Gastroesophageal sphincter (tissue), 4 donors: ENCODE measurements around the gene SLC28A2. TPM values are rescaled to one million over a fixed set of nuclear protein-coding genes. Genes with fewer than 3 reads are reported as not detected.

ENCODE experiments used
- ATAC-seq: fragments of 150-250 bp; one replicate; pipeline ENCODE4 v1.9.1; 2016; ENCODE audit warnings: mild to moderate bottlenecking, moderate library complexity
- H3K27ac ChIP-seq, 4 donors: fragments of 200-600 bp; sonication (generic) in 3 of 4; 1 replicate in 3 of 4; 2 replicates in 1 of 4; pipeline ENCODE4 v1.5.1; 2016 to 2019
- H3K27me3 ChIP-seq: fragments of 200-600 bp; sonication (generic); one replicate; pipeline ENCODE4 v1.5.1; 2019
- H3K36me3 ChIP-seq, 2 donors: fragments of 200-600 bp; sonication (generic); one replicate each; pipeline ENCODE4 v1.5.1; 2019; ENCODE audit warnings: control low read depth in 1 of 2
- H3K4me1 ChIP-seq, 3 donors: fragments of 200-600 bp; sonication (generic); 1 replicate in 2 of 3; 2 replicates in 1 of 3; pipeline ENCODE4 v1.5.1; 2016 to 2019; ENCODE audit warnings: control low read depth in 2 of 3
- H3K4me3 ChIP-seq, 2 donors: fragments of 200-600 bp; sonication (generic); one replicate each; pipeline ENCODE4 v1.5.1; 2019; ENCODE audit warnings: mild to moderate bottlenecking in 1 of 2, moderate library complexity in 1 of 2
- H3K9me3 ChIP-seq, 3 donors: fragments of 200-600 bp; sonication (generic); one replicate each; pipeline ENCODE4 v1.5.1; 2017 to 2019; ENCODE audit warnings: control low read depth in 2 of 3
- CTCF ChIP-seq, 4 experiments: fragments of 200-600 bp in 2 of 4; fragments of 450-650 bp in 2 of 4; sonication (generic) in 1 of 4; IDR thresholded peaks; one replicate each; pipeline ENCODE4 v1.5.1; 2017 to 2019; ENCODE audit warnings: antibody characterized with exemption in 4 of 4, mild to moderate bottlenecking in 2 of 4, moderate library complexity in 2 of 4
- EP300 ChIP-seq: sonication (generic); formaldehyde crosslinking; IDR thresholded peaks from one replicate; pipeline ENCODE4 v1.6.1; 2017; ENCODE audit warnings: antibody characterized with exemption, mild to moderate bottlenecking
- POLR2A ChIP-seq, 2 donors: fragments of 450-650 bp; IDR thresholded peaks; one replicate each; pipeline ENCODE4 v1.6.1; 2017; ENCODE audit warnings: antibody characterized with exemption in 2 of 2, mild to moderate bottlenecking in 2 of 2, moderate library complexity in 1 of 2
- POLR2AphosphoS5 ChIP-seq: sonication (generic); formaldehyde crosslinking; IDR thresholded peaks from one replicate; pipeline ENCODE4 v1.6.1; 2017; ENCODE audit warnings: antibody characterized with exemption
- WGBS, 2 donors: methylation state at CpG; one replicate each; pipeline ENCODE4 v1.1.5; 2018; ENCODE audit warnings: low coverage in 1 of 2; 5-methylcytosine and 5-hydroxymethylcytosine counted together
- total RNA-seq, 4 donors: library from RNA; depleted of rRNA; stranded (reverse); fragments of >200 nt; gene quantifications; one replicate each; pipeline ENCODE4 v1.1.0, GENCODE V29; 2016

SLC28A2 gene
- total RNA-seq, 4 donors from 2014 or later: not detected

- Histone ChIP-seq H3K27me3 (no peaks in the 10 kb centered on the region), H3K4me3 (no peak overlapping the region), H3K4me1 (no peaks in the 10 kb centered on the region), H3K36me3 (no peaks in the 10 kb centered on the region), H3K9me3 (no peaks in the 10 kb centered on the region), H3K27ac (no peak overlapping the region)
- WGBS, 2 donors: 55 to 83% methylated on average over 4 of the region's 4 CpGs
- no peak for TF ChIP-seq EP300
- TF ChIP-seq CTCF (IDR thresholded peaks at IDR 0.05): no peak
- no peak for TF ChIP-seq POLR2A (IDR thresholded peaks at IDR 0.05)
- TF ChIP-seq POLR2AphosphoS5: no peak
- ATAC-seq: no peak
Observed at GRCh38 chr15:45262906-45263461, 10.9 kb downstream of the SLC28A2 start.

- no peaks in the 10 kb centered on the region for H3K36me3 ChIP-seq
- 89 to 100% methylated on average over 1 of the region's 2 CpGs for WGBS, 2 donors
- no peaks in the 10 kb centered on the region for H3K9me3 ChIP-seq
- H3K27ac ChIP-seq: no peak overlapping the region
- no peaks in the 10 kb centered on the region for H3K4me1 ChIP-seq
- TF ChIP-seq CTCF (IDR thresholded peaks at IDR 0.05): no peak
- TF ChIP-seq POLR2AphosphoS5: no peak
- TF ChIP-seq EP300: no peak
- TF ChIP-seq POLR2A (IDR thresholded peaks at IDR 0.05): no peak
- no peaks in the 10 kb centered on the region for H3K27me3 ChIP-seq
- H3K4me3 ChIP-seq: no peak overlapping the region
- ATAC-seq: no peak
Observed at GRCh38 chr15:45263854-45264253, 11.8 kb downstream of the SLC28A2 start.

GRCh38 chr15:45265506-45265905, 13.5 kb downstream of the SLC28A2 start:
- WGBS, 2 donors: 81 to 93% methylated on average over 3 of the region's 3 CpGs
- Histone ChIP-seq H3K9me3 (no peaks in the 10 kb centered on the region), H3K36me3 (no peaks in the 10 kb centered on the region), H3K4me1 (no peaks in the 10 kb centered on the region), H3K27ac (no peak overlapping the region), H3K27me3 (no peaks in the 10 kb centered on the region), H3K4me3 (no peak overlapping the region)
- TF ChIP-seq CTCF (IDR thresholded peaks at IDR 0.05): no peak
- no peak for TF ChIP-seq POLR2AphosphoS5
- TF ChIP-seq EP300: no peak
- no peak for TF ChIP-seq POLR2A (IDR thresholded peaks at IDR 0.05)
- ATAC-seq: no peak

GRCh38 chr15:45268135-45268534, 16.1 kb downstream of the SLC28A2 start:
- Histone ChIP-seq H3K9me3 (no peaks in the 10 kb centered on the region), H3K4me3 (no peak overlapping the region), H3K36me3 (no peaks in the 10 kb centered on the region), H3K27me3 (no peaks in the 10 kb centered on the region), H3K27ac (no peak overlapping the region), H3K4me1 (no peaks in the 10 kb centered on the region)
- no peak for ATAC-seq
- 17 to 57% methylated on average over 1 to 2 of the region's 2 CpGs for WGBS, 2 donors
- TF ChIP-seq EP300 (no peak), POLR2AphosphoS5 (no peak), CTCF (IDR thresholded peaks at IDR 0.05) (no peak), POLR2A (IDR thresholded peaks at IDR 0.05) (no peak)

- ATAC-seq: no peak
- WGBS, 2 donors: 61 to 86% methylated on average over 2 to 5 of the region's 5 CpGs
- TF ChIP-seq POLR2A (IDR thresholded peaks at IDR 0.05) (no peak), POLR2AphosphoS5 (no peak), CTCF (IDR thresholded peaks at IDR 0.05) (no peak), EP300 (no peak)
- Histone ChIP-seq H3K27ac (no peak overlapping the region), H3K9me3 (no peaks in the 10 kb centered on the region), H3K4me1 (peaks cover 3 to 12% (median 3%) of the 10 kb centered on the region in 3 donors), H3K27me3 (no peaks in the 10 kb centered on the region), H3K36me3 (no peaks in the 10 kb centered on the region), H3K4me3 (no peak overlapping the region)
Observed at GRCh38 chr15:45274636-45275380, 22.8 kb downstream of the SLC28A2 start.
